OCI-LY3 (cell line): ENCODE results near the gene CRNKL1.

Source experiments
- EZH2phosphoT487 ChIP-seq: fragments of 200-600 bp; shearing (Covaris generic); IDR thresholded peaks from 2 replicates; pipeline ENCODE4 v1.6.1; 2018; ENCODE audit warnings: antibody characterized with exemption, mixed run types, low read depth
- TF ChIP-seq, protein P1 (sequence below): fragments of 200-600, 300-600 bp; sonication (generic); IDR thresholded peaks from 2 replicates; pipeline ENCODE4 v1.5.1; 2014; ENCODE audit warnings: antibody characterized with exemption, low read length, low read depth

DNA sequence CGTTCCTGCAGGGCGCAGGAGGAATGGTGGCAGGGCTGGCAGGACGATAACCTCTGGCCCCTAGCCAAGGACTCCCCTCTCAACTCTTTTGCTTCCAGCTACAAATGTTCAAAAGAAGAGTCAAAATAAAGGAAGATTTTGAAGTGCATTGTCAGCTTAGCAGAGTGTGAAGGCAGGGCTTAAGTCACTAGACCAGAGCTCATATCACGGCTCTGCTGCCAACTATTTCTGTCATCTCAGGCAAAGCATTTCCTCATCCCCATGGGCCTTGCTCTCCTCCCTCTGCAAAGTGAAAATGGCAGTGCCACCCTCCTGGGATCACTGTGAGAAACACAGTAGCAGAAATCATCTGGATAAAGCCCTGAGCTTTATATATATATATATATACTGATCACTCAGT is 36.8 kb upstream of the CRNKL1 start:
- TF ChIP-seq, protein P1, sequence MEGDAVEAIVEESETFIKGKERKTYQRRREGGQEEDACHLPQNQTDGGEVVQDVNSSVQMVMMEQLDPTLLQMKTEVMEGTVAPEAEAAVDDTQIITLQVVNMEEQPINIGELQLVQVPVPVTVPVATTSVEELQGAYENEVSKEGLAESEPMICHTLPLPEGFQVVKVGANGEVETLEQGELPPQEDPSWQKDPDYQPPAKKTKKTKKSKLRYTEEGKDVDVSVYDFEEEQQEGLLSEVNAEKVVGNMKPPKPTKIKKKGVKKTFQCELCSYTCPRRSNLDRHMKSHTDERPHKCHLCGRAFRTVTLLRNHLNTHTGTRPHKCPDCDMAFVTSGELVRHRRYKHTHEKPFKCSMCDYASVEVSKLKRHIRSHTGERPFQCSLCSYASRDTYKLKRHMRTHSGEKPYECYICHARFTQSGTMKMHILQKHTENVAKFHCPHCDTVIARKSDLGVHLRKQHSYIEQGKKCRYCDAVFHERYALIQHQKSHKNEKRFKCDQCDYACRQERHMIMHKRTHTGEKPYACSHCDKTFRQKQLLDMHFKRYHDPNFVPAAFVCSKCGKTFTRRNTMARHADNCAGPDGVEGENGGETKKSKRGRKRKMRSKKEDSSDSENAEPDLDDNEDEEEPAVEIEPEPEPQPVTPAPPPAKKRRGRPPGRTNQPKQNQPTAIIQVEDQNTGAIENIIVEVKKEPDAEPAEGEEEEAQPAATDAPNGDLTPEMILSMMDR, result no peak
- no peak for TF ChIP-seq EZH2phosphoT487
